Esophagus muscularis mucosa (tissue), 4 donors: ENCODE data around the gene MTG1. TPM values are rescaled to one million over a fixed set of nuclear protein-coding genes. Genes with fewer than 3 reads are reported as not detected.
A peak's percentile ranks its signal among the peaks of the same experiment; 100 is the strongest.

ENCODE experiments used
- DNase-seq: peaks from one replicate; pipeline ENCODE4 v3.0.0-alpha.2; 2017; ENCODE audit errors: extremely low spot score
- H3K27ac ChIP-seq, 4 donors: fragments of 200-600 bp; sonication (generic); replicated peaks in 1 of 4; 1 replicate in 3 of 4; 2 replicates in 1 of 4; pipeline ENCODE4 v1.5.1; 2016 to 2019; ENCODE audit warnings: mild to moderate bottlenecking in 1 of 4
- H3K27me3 ChIP-seq, 4 donors: fragments of 200-600 bp; sonication (generic); one replicate each; pipeline versions ENCODE4 v1.5.1 to v1.6.0; 2016 to 2019
- H3K36me3 ChIP-seq, 4 donors: fragments of 200-600 bp; sonication (generic); one replicate each; pipeline ENCODE4 v1.5.1; 2016 to 2019
- H3K4me1 ChIP-seq, 4 donors: fragments of 200-600 bp; sonication (generic); one replicate each; pipeline ENCODE4 v1.5.1; 2016 to 2019
- H3K4me3 ChIP-seq, 4 donors: fragments of 200-600 bp; sonication (generic); 1 replicate in 2 of 4; 2 replicates in 2 of 4; pipeline ENCODE4 v1.5.1; 2016 to 2019; ENCODE audit warnings: mild to moderate bottlenecking in 4 of 4, moderate library complexity in 1 of 4
- H3K9me3 ChIP-seq, 4 donors: fragments of 200-600 bp; sonication (generic); 1 replicate in 3 of 4; 2 replicates in 1 of 4; pipeline ENCODE4 v1.5.1; 2016 to 2019
- EP300 ChIP-seq: sonication (generic); formaldehyde crosslinking; IDR thresholded peaks from one replicate; pipeline ENCODE4 v1.6.1; 2017; ENCODE audit warnings: antibody characterized with exemption
- POLR2A ChIP-seq: fragments of 450-650 bp; IDR thresholded peaks from one replicate; pipeline ENCODE4 v1.6.1; 2017; ENCODE audit warnings: antibody characterized with exemption, moderate library complexity, mild to moderate bottlenecking, low read depth
- POLR2AphosphoS5 ChIP-seq, 2 donors: sonication (generic); formaldehyde crosslinking; IDR thresholded peaks; one replicate each; pipeline ENCODE4 v1.6.1; 2017; ENCODE audit warnings: antibody characterized with exemption in 2 of 2
- WGBS: methylation state at CpG from one replicate; pipeline ENCODE4 v1.1.5; 2018; 5-methylcytosine and 5-hydroxymethylcytosine counted together
- intact Hi-C: fragments of 100-400 bp; cut with DNase I; formaldehyde crosslinking; loops from one replicate; pipeline ENCODE4 v1.15.1; 2023
- total RNA-seq, 4 donors: library from RNA; depleted of rRNA; stranded (reverse); fragments of >200 nt; gene quantifications; one replicate each; pipeline versions ENCODE4 v1.1.0 to v1.2.1, GENCODE V29; 2016
- TF ChIP-seq, protein P1 (sequence below), 3 experiments: fragments of 200-600 bp in 2 of 3; fragments of 450-650 bp in 1 of 3; sonication (generic) in 2 of 3; IDR thresholded peaks; one replicate each; pipeline ENCODE4 v1.5.1; 2017 to 2019; ENCODE audit warnings: antibody characterized with exemption in 3 of 3, mild to moderate bottlenecking in 2 of 3, moderate library complexity in 1 of 3

The MTG1 gene
- total RNA-seq, 4 donors from 2014 or later = 12.6 to 23.6 (median 15.9) TPM

DNA sequence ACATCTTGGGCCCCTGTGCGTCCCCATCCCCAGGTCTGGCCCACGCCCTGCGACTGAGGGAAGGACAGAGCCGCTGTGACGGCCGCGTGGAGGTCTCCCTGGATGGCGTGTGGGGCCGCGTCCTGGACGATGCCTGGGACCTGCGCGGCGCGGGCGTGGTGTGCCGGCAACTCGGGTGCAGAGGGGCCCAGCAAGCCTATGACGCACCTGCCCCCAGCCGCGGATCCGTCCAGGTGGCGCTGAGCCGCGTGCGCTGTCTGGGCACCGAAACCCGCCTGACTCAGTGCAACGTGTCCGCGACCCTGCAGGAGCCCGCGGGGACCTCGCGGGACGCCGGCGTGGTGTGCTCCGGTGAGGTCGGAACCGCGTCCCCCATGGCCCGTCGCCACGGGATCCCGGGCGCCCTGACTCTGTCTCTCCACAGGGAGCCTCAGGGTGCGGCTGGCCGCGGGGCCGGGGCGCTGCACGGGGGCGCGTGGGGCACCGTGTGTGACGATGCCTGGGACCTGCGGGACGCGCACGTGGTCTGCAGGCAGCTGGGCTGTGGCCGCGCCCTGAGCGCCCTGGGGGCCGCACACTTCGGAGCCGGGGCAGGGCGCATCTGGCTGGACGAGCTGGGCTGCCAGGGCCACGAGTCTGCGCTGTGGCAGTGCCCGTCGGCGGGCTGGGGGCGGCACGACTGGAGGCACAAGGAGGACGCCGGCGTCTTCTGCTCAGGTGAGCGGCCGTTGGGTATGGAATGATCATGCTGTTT lies 65.7 kb downstream of the MTG1 start:
- Histone ChIP-seq H3K9me3 (no peaks in the 10 kb centered on the region), H3K27me3 (no peaks in the 10 kb centered on the region), H3K27ac (no peak overlapping the region), H3K4me3 (no peak overlapping the region), H3K36me3 (peaks cover 0 to 23% (median 0%) of the 10 kb centered on the region in 4 donors), H3K4me1 (no peaks in the 10 kb centered on the region)
- peak; percentile 47 for DNase-seq
- no peak for TF ChIP-seq POLR2A
- no peak for TF ChIP-seq EP300
- TF ChIP-seq POLR2AphosphoS5 (IDR thresholded peaks at IDR 0.05) = no peak
- TF ChIP-seq, protein P1, sequence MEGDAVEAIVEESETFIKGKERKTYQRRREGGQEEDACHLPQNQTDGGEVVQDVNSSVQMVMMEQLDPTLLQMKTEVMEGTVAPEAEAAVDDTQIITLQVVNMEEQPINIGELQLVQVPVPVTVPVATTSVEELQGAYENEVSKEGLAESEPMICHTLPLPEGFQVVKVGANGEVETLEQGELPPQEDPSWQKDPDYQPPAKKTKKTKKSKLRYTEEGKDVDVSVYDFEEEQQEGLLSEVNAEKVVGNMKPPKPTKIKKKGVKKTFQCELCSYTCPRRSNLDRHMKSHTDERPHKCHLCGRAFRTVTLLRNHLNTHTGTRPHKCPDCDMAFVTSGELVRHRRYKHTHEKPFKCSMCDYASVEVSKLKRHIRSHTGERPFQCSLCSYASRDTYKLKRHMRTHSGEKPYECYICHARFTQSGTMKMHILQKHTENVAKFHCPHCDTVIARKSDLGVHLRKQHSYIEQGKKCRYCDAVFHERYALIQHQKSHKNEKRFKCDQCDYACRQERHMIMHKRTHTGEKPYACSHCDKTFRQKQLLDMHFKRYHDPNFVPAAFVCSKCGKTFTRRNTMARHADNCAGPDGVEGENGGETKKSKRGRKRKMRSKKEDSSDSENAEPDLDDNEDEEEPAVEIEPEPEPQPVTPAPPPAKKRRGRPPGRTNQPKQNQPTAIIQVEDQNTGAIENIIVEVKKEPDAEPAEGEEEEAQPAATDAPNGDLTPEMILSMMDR (IDR thresholded peaks at IDR 0.05) = no peak
- 69% methylated on average over 26 of the region's 81 CpGs for WGBS
- intact Hi-C loops = no loop called here

DNA sequence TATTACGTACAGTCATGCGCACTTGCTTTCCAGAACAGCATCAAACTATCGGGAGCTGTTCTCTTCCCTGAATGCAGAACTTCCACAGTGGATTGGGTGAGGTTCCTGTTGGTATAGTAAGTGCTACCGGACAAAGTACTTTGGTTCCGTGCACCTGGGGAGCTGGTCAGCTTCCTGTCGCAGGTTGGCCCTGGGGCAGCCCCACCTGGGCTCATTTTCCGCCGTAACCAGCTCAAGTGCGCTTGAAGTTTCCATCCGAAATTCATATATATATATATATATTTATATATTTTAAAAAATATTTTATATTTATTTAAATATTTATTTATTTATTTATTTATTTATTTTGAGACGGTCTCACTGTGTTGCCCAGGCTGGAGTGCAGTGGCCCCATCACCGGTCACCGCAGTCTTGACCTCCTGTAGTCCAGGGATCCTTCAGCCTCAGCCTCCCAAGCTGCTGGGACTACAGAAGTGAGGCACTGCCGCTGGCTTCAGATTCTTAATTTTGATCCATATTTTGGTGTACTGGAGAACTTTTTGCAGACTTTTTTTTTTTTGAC lies 66.3 kb downstream of the MTG1 start:
- Histone ChIP-seq H3K27me3 (no peaks in the 10 kb centered on the region), H3K4me3 (no peak overlapping the region), H3K36me3 (peaks cover 0 to 26% (median 0%) of the 10 kb centered on the region in 4 donors), H3K27ac (no peak overlapping the region), H3K9me3 (no peaks in the 10 kb centered on the region), H3K4me1 (no peaks in the 10 kb centered on the region)
- intact Hi-C loops = no loop called here
- TF ChIP-seq POLR2AphosphoS5 (IDR thresholded peaks at IDR 0.05) = no peak
- DNase-seq = peak; percentile 86
- 92% methylated on average over 14 of the region's 14 CpGs for WGBS

DNA sequence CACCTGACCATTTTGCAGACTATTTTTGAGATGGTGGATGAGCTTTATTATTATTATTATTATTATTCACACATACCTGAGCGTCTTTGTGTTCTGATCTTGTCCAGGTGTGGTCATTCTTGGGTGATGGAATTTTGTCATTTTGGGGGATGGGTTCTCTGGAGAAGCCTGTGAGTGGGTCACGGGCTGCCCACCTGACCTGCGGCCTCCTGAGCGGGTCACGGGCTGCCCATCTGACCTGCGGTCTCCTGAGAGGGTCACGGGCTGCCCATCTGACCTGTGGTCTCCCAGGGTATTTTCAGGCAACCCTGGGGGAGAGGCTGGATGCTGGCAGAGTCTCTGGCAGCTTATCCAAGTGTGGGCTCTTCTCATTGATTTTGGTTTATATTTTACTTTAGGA lies 67.1 kb downstream of the MTG1 start:
- Histone ChIP-seq H3K9me3 (no peaks in the 10 kb centered on the region), H3K4me1 (no peaks in the 10 kb centered on the region), H3K36me3 (peaks cover 0 to 26% (median 0%) of the 10 kb centered on the region in 4 donors), H3K27ac (no peak overlapping the region), H3K4me3 (no peak overlapping the region), H3K27me3 (no peaks in the 10 kb centered on the region)
- TF ChIP-seq, protein P1 (IDR thresholded peaks at IDR 0.05) = no peak
- no peak for TF ChIP-seq POLR2A
- no peak for TF ChIP-seq POLR2AphosphoS5 (IDR thresholded peaks at IDR 0.05)
- no peak for TF ChIP-seq EP300
- DNase-seq = peak; percentile 24
- WGBS = 93% methylated on average over 3 of the region's 7 CpGs
- intact Hi-C loops = no loop called here

DNA sequence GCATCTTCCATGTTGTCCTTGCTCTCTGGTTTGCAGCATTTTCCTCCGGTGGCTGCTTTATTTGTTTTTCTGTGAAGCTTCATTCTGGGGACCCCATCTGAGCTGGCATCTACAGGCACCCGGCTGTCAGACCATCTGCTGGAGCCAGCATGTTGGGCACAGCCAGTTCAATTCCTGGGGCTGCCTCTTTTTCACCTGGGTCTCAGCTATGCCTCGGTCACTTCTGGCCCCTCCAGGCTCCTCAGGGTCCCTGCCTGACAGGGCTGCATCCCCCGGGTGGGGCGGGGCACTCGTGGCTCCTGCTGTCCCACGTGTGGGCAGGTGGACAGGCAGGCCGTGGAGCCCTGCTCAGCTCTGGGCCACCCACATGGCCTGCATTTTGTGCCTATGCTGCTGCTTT lies 67.9 kb downstream of the MTG1 start:
- intact Hi-C loops = no loop called here
- DNase-seq = peak; percentile 84
- no peaks in the 10 kb centered on the region for H3K27me3 ChIP-seq
- no peak overlapping the region for H3K27ac ChIP-seq
- H3K9me3 ChIP-seq = no peaks in the 10 kb centered on the region
- no peak overlapping the region for H3K4me3 ChIP-seq
- no peaks in the 10 kb centered on the region for H3K4me1 ChIP-seq
- 70% methylated on average over 3 of the region's 8 CpGs for WGBS
- TF ChIP-seq POLR2AphosphoS5 (IDR thresholded peaks at IDR 0.05) = no peak
- TF ChIP-seq EP300 = no peak
- no peak for TF ChIP-seq POLR2A
- TF ChIP-seq, protein P1 (IDR thresholded peaks at IDR 0.05) = no peak
- peaks cover 0 to 29% (median under 1%) of the 10 kb centered on the region in 4 donors for H3K36me3 ChIP-seq

DNA sequence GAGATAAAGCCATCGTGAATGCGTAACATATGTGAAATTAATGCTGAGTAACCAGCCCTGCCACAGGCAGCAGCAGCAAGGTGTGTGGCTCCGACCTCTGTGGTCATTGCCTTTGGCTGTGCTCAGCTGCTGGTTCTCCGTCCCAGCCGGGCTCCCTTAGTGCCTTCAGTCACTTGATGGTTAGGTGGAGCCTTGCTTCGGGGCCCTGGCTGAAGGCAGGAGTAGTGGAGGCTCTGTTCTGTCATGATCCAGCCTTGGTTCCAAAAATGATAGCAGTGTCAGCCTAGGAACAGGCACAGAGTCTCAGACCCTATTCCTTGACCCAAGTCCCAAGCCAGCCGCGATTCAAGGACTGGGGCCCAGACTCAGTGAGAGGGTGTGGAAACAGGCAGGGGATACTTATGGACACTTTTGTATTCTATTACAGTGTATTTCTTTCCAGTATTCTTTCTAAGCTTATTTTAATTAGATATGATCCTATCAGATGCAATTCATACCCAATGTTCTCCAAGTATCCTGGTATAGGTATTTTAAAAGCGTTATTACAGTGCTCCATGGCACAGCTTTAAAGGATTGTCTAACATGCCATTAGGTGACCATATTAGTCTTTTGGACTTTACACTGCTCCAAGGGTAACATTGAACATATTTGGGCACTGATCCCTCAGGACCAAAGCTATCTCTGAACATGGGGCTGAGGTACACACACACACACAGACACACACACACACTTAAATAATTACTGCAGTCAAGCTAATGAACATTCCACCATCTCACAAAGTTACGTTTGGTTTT lies 68.8 kb downstream of the MTG1 start:
- DNase-seq = peak; percentile 75
- Histone ChIP-seq H3K27me3 (no peaks in the 10 kb centered on the region), H3K4me3 (no peak overlapping the region), H3K27ac (no peak overlapping the region), H3K36me3 (peaks cover 0 to 33% (median 7%) of the 10 kb centered on the region in 4 donors), H3K4me1 (no peaks in the 10 kb centered on the region), H3K9me3 (no peaks in the 10 kb centered on the region)
- no peak for TF ChIP-seq EP300
- TF ChIP-seq POLR2A = no peak
- TF ChIP-seq POLR2AphosphoS5 (IDR thresholded peaks at IDR 0.05) = no peak
- TF ChIP-seq, protein P1 (IDR thresholded peaks at IDR 0.05) = no peak
- intact Hi-C loops = no loop called here
- WGBS = 93% methylated on average over 10 of the region's 10 CpGs
